Ascending aorta (tissue), 2 donors: ENCODE data around the gene WDR33. TPM values are rescaled to one million over a fixed set of nuclear protein-coding genes. Genes with fewer than 3 reads are reported as not detected.

ENCODE experiments used
- DNase-seq, 2 donors: peaks; one replicate each; pipeline ENCODE4 v3.0.0-alpha.2; 2019; ENCODE audit warnings: low spot score in 2 of 2
- H3K27ac ChIP-seq, 2 donors: fragments of 200-600 bp; sonication (generic); one replicate each; pipeline ENCODE4 v1.5.1; 2016 to 2017; ENCODE audit warnings: mild to moderate bottlenecking in 1 of 2
- H3K27me3 ChIP-seq: fragments of 200-600 bp; sonication (generic); one replicate; pipeline ENCODE4 v1.5.1; 2017
- H3K36me3 ChIP-seq, 2 donors: fragments of 200-600 bp; sonication (generic); one replicate each; pipeline ENCODE4 v1.5.1; 2016
- H3K4me1 ChIP-seq, 2 donors: fragments of 200-600 bp; sonication (generic); one replicate each; pipeline ENCODE4 v1.5.1; 2016 to 2017; ENCODE audit warnings: mild to moderate bottlenecking in 1 of 2
- H3K4me3 ChIP-seq, 2 donors: fragments of 200-600 bp; sonication (generic); one replicate each; pipeline ENCODE4 v1.5.1; 2016 to 2017; ENCODE audit warnings: mild to moderate bottlenecking in 1 of 2
- H3K9me3 ChIP-seq, 2 donors: fragments of 200-600 bp; sonication (generic); one replicate each; pipeline ENCODE4 v1.5.1; 2016
- CTCF ChIP-seq, 3 experiments: fragments of 200-600 bp in 2 of 3; fragments of 450-650 bp in 1 of 3; sonication (generic) in 2 of 3; IDR thresholded peaks; one replicate each; pipeline ENCODE4 v1.5.1; 2016 to 2019; ENCODE audit warnings: antibody characterized with exemption in 3 of 3, mild to moderate bottlenecking in 1 of 3, moderate library complexity in 1 of 3
- intact Hi-C: fragments of 100-400 bp; cut with DNase I; formaldehyde crosslinking; loops from one replicate; pipeline ENCODE4 v1.15.1; 2023
- total RNA-seq: library from RNA; depleted of rRNA; stranded (reverse); fragments of >200 nt; gene quantifications from one replicate; pipeline ENCODE4 v1.1.0, GENCODE V29; 2016

The WDR33 gene
- total RNA-seq, 1 donor from 2014 or later = 13.9 TPM

GRCh38 chr2:127704641-127705390 lies 106.2 kb downstream of the WDR33 start:
- no peaks in the 10 kb centered on the region for H3K9me3 ChIP-seq
- H3K4me1 ChIP-seq = peaks cover 0 to 22% of the 10 kb centered on the region in 2 donors
- H3K36me3 ChIP-seq = peaks cover 29 to 32% of the 10 kb centered on the region in 2 donors
- H3K27me3 ChIP-seq = no peaks in the 10 kb centered on the region
- H3K27ac ChIP-seq = peak overlapping the region; percentile 18 to 30
- intact Hi-C loops = loop anchor here (5.0 kb wide), 1 partner anchor 113 kb away; no protein-coding TSS in a partner anchor
- TF ChIP-seq CTCF (IDR thresholded peaks at IDR 0.05) = no peak
- no peak for DNase-seq
- no peak overlapping the region for H3K4me3 ChIP-seq

DNA sequence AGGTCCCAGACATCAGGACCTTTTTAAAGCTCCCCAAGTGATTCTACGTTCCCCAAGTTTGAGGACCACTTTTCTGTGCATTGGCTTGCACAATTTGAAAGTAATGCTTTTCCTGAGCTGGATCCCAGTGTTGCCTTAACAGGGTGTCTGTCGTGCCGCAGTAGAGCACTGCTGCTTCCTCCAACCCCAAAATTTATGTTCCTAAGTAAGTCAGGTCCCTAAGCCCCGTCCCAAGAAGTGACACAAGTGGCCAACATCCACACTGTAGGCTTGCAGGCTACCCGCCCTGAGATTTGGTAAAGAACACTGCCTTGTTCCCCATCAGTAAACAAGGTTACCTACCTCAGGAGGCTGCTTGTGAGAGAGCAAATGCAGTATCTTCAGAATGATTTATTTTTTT lies 107.7 kb downstream of the WDR33 start:
- Histone ChIP-seq H3K4me1 (peaks cover 0 to 22% of the 10 kb centered on the region in 2 donors), H3K27me3 (no peaks in the 10 kb centered on the region), H3K36me3 (peaks cover 14 to 17% of the 10 kb centered on the region in 2 donors), H3K4me3 (no peak overlapping the region), H3K9me3 (no peaks in the 10 kb centered on the region), H3K27ac (no peak overlapping the region)
- DNase-seq = no peak
- intact Hi-C loops = loop anchor here (5.0 kb wide), 1 partner anchor 111 kb away; no protein-coding TSS in a partner anchor
- TF ChIP-seq CTCF (IDR thresholded peaks at IDR 0.05) = no peak

DNA sequence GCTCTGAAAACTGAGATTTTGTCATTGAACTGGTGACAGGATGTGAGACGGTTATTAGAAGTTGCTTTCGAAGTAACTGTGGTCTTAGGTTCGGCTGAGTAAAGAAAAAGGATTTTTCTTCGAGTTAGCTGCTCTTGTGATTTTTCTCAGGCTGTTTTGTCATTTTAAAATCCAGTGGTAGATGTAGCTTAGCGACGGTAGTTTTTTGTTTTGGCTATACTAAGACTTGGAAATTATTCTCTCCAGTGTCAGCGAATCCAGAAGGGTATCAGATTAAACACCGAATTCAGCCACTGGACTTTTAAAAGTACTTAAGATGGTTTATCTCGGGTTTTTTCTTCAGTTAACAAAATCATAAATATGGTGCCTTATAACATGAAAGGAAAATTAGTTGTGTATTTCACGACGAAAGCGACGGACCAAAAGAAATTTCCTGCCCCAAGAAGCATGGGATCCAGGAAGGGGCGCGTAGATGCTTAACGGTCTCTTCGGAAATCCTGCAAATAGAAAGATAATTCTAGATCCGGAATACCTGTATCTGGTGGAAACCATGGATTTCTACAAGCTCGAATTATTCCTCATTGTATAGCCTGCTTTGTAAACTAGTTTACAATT lies 108.5 kb downstream of the WDR33 start:
- intact Hi-C loops = loop anchor here (5.0 kb wide), 1 partner anchor 110 kb away; no protein-coding TSS in a partner anchor
- Histone ChIP-seq H3K36me3 (peaks cover 6 to 11% of the 10 kb centered on the region in 2 donors), H3K27me3 (no peaks in the 10 kb centered on the region), H3K9me3 (no peaks in the 10 kb centered on the region), H3K27ac (peak overlapping the region; percentile 90 to 93), H3K4me1 (peaks cover 0 to 22% of the 10 kb centered on the region in 2 donors), H3K4me3 (peak overlapping the region; percentile 81 to 86)
- no peak for DNase-seq
- TF ChIP-seq CTCF (IDR thresholded peaks at IDR 0.05) = no peak

- Histone ChIP-seq H3K9me3 (no peaks in the 10 kb centered on the region), H3K27me3 (no peaks in the 10 kb centered on the region), H3K36me3 (peaks cover 6 to 11% of the 10 kb centered on the region in 2 donors), H3K27ac (peak overlapping the region; percentile 90 to 93), H3K4me1 (peaks cover 0 to 22% of the 10 kb centered on the region in 2 donors), H3K4me3 (peak overlapping the region; percentile 81 to 86)
- DNase-seq = peak in 1 of 2 donors; percentile 89
- intact Hi-C loops = loop anchor here (2.0 to 5.0 kb wide), 3 partner anchors 110 to 193 kb away; partner anchors contain the start of gene IWS1
- TF ChIP-seq CTCF (IDR thresholded peaks at IDR 0.05) = peak; percentile 17 to 35 (median 24)
These were observed 109.1 kb downstream of the WDR33 start for GRCh38 chr2:127701651-127702394.

DNA sequence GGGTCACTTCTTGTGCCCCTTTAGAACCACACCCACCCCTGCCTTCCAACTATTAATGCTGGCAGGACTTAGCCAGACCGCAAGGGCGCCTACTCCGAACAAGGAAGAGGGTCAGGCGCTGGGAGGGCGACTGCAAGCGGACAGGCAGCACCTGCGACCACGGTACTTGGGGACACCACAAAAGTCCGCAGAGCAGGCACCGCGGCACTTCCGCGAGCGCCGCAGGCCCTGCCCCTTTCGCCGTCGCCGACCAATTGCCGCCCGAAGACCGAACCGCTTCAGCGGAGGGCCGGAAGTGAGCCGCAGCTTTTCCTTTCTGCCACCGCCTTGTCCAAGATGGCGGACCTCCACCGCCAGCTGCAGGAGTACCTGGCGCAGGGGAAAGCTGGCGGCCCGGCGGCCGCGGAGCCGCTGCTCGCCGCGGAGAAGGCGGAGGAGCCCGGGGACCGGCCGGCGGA lies 109.7 kb downstream of the WDR33 start, which contains the start of gene SFT2D3:
Gene SFT2D3 (plus strand): TSS at position 305 of the 458 bp plus-strand sequence. CDS start 32 bp downstream, at position 337.
- peak within 1 kb of the TSS; percentile 81 to 86 for H3K4me3 ChIP-seq
- TF ChIP-seq CTCF (IDR thresholded peaks at IDR 0.05) = no peak
- peak within 1 kb of the TSS; percentile 90 to 93 for H3K27ac ChIP-seq
- peaks cover 5 to 6% of the 10 kb centered on the region in 2 donors for H3K36me3 ChIP-seq
- intact Hi-C loops = loop anchor here (2.0 to 5.0 kb wide), 3 partner anchors 109 to 192 kb away; partner anchors contain the start of gene IWS1
- no peaks in the 10 kb centered on the region for H3K9me3 ChIP-seq
- peak; percentile 52 to 95 for DNase-seq
- H3K27me3 ChIP-seq = no peaks in the 10 kb centered on the region
- H3K4me1 ChIP-seq = peaks cover 0 to 22% of the 10 kb centered on the region in 2 donors
